Ovary (tissue), 9 donors: ENCODE data around the gene SPAG5. TPM values are rescaled to one million over a fixed set of nuclear protein-coding genes. Genes with fewer than 3 reads are reported as not detected.

ENCODE experiments used
- DNase-seq, 5 donors: peaks; one replicate each; pipeline ENCODE4 v3.0.0-alpha.2; 2019 to 2020
- H3K27ac ChIP-seq, 2 donors: fragments of 200-600 bp; one replicate each; pipeline versions ENCODE4 v1.5.1 to v1.8.0; 2019 to 2022
- H3K27me3 ChIP-seq: fragments of 200-600 bp; one replicate; pipeline ENCODE4 v1.8.0; 2022
- H3K36me3 ChIP-seq: fragments of 200-600 bp; sonication (generic); one replicate; pipeline ENCODE4 v1.5.1; 2019
- H3K4me1 ChIP-seq: one replicate; pipeline ENCODE4 v1.8.1; 2013; ENCODE audit warnings: mild to moderate bottlenecking, moderate library complexity; ENCODE audit not compliant: insufficient read depth
- H3K4me3 ChIP-seq: fragments of 200-600 bp; sonication (generic); one replicate; pipeline ENCODE4 v1.5.1; 2017
- H3K9me3 ChIP-seq, 2 donors: fragments of 200-600 bp in 1 of 2; sonication (generic) in 1 of 2; one replicate each; pipeline versions ENCODE4 v1.5.1 to v1.8.1; 2013 to 2019; ENCODE audit warnings: mild to moderate bottlenecking in 1 of 2, moderate library complexity in 1 of 2
- CTCF ChIP-seq, 3 donors: fragments of 450-650 bp in 2 of 3; fragments of 200-600 bp in 1 of 3; IDR thresholded peaks; one replicate each; pipeline versions ENCODE4 v1.5.1 to v1.8.0; 2016 to 2022; ENCODE audit warnings: antibody characterized with exemption in 3 of 3, mild to moderate bottlenecking in 1 of 3
- EP300 ChIP-seq: sonication (generic); formaldehyde crosslinking; IDR thresholded peaks from one replicate; pipeline ENCODE4 v1.6.1; 2017; ENCODE audit warnings: antibody characterized with exemption
- POLR2A ChIP-seq: fragments of 450-650 bp; IDR thresholded peaks from one replicate; pipeline ENCODE4 v1.6.1; 2017; ENCODE audit warnings: antibody characterized with exemption, mild to moderate bottlenecking, moderate library complexity
- WGBS, 3 donors: extraction: QIAGEN DNeasy Blood & Tissue Kit in 1 of 3; methylation state at CpG; one replicate each; pipeline versions ENCODE4 v1.1.5 to v1.1.7; 2013 to 2017; 5-methylcytosine and 5-hydroxymethylcytosine counted together
- intact Hi-C, 4 donors: fragments of 100-400 bp; cut with DNase I; formaldehyde crosslinking; loops; one replicate each; pipeline versions ENCODE4 v1.11.0 to v1.15.1; 2022 to 2023
- polyA plus RNA-seq, 2 donors: library from polyadenylated mRNA; stranded (reverse); fragments of 200-250 nt in 1 of 2; fragments of 350-450 nt in 1 of 2; fragmentation: Illumina TruSeq in 1 of 2; extraction: RNeasy Lipid Tissue Mini Kit (QIAGEN cat#74804) in 1 of 2; gene quantifications; one replicate each; pipeline ENCODE4 v1.2.3, GENCODE V29; 2013 to 2014
- total RNA-seq, 7 donors: library from RNA; depleted of rRNA in 2 of 7; stranded (reverse); fragments of >200 nt in 2 of 7; fragmentation: NEBNext Ultra II Directional in 3 of 7; extraction: Animal tissue kit (Norgen Biotek cat#: 25700) in 3 of 7; gene quantifications; one replicate each; pipeline versions ENCODE4 v1.1.0 to v1.2.4, GENCODE V29; 2016 to 2023
- donor health status: DM: no; HTN: no; CAD: no; lungs with moderate emphysema.
- donor health status: DM: no; HTN: no; CAD: no.
- donor health status: Bipolar disorder and iron deficiency.
- donor health status: DM: yes; HTN: yes; CAD: no.
- donor health status: DM: no; HTN: no; CAD: no.
- donor health status: DM: yes; HTN: yes; CAD: no.

Gene SPAG5
- total and polyA plus RNA-seq, 9 donors: 2.1 to 5.0 (median 3.3) TPM

GRCh38 chr17:28527859-28528258, 71.0 kb downstream of the SPAG5 start:
- H3K4me1 ChIP-seq: no peaks in the 10 kb centered on the region
- H3K9me3 ChIP-seq: no peaks in the 10 kb centered on the region
- 83 to 90% (median 86%) methylated on average over 2 of the region's 2 CpGs for WGBS, 3 donors
- H3K27ac ChIP-seq: no peak overlapping the region
- TF ChIP-seq EP300 (no peak), POLR2A (no peak), CTCF (IDR thresholded peaks at IDR 0.05) (no peak)
- no peaks in the 10 kb centered on the region for H3K27me3 ChIP-seq
- no peak overlapping the region for H3K4me3 ChIP-seq
- H3K36me3 ChIP-seq: no peaks in the 10 kb centered on the region
- intact Hi-C loops: no loop called here
- no peak for DNase-seq

Other genes starting within 250 kb of the SPAG5 start
- gene POLDIP2, start 241.5 kb downstream of the SPAG5 start, total RNA-seq: 10 to 100 TPM; 37.4 to 82.6 (median 59.6) TPM
- 100 to 1,000 TPM in 1 of 2 donors, 10 to 100 TPM in 1; 43.4 to 110 TPM for gene POLDIP2, start 241.5 kb downstream of the SPAG5 start, polyA plus RNA-seq
- gene SEBOX, start 233.8 kb downstream of the SPAG5 start, total RNA-seq: not detected
- not detected for gene SEBOX, start 233.8 kb downstream of the SPAG5 start, polyA plus RNA-seq
- 1 to 10 TPM in 5 of 7 donors, under 1 TPM in 1, not detected in 1; 0.25 to 5.9 (median 4.1) TPM for gene VTN, start 228.7 kb downstream of the SPAG5 start, total RNA-seq
- 10 to 100 TPM in 1 of 2 donors, 1 to 10 TPM in 1; 1.5 to 20.5 TPM for gene VTN, start 228.7 kb downstream of the SPAG5 start, polyA plus RNA-seq
- 10 to 100 TPM in 6 of 7 donors, 1 to 10 TPM in 1; 7.4 to 21.5 (median 16.5) TPM for gene SARM1, start 227.3 kb downstream of the SPAG5 start, total RNA-seq
- gene SARM1, start 227.3 kb downstream of the SPAG5 start, polyA plus RNA-seq: 10 to 100 TPM in 1 of 2 donors, 1 to 10 TPM in 1; 9.0 to 12.4 TPM
- 10 to 100 TPM in 5 of 7 donors, 1 to 10 TPM in 2; 5.0 to 13.6 (median 12.2) TPM for gene SLC46A1, start 192.8 kb downstream of the SPAG5 start, total RNA-seq
- 10 to 100 TPM in 1 of 2 donors, 1 to 10 TPM in 1; 4.0 to 32.2 TPM for gene SLC46A1, start 192.8 kb downstream of the SPAG5 start, polyA plus RNA-seq
- gene SLC13A2, start 125.4 kb downstream of the SPAG5 start, total RNA-seq: under 1 TPM in 1 of 7 donors, not detected in 6; 0.95 TPM
- not detected for gene SLC13A2, start 125.4 kb downstream of the SPAG5 start, polyA plus RNA-seq
- not detected for gene FOXN1, start 92.7 kb downstream of the SPAG5 start, total RNA-seq
- gene FOXN1, start 92.7 kb downstream of the SPAG5 start, polyA plus RNA-seq: not detected
- gene UNC119, start 46.4 kb downstream of the SPAG5 start, total RNA-seq: 10 to 100 TPM; 14.4 to 27.3 (median 19.5) TPM
- gene UNC119, start 46.4 kb downstream of the SPAG5 start, polyA plus RNA-seq: 10 to 100 TPM; 18.6 to 19.3 TPM
- gene PIGS, start 27.5 kb downstream of the SPAG5 start, total RNA-seq: 10 to 100 TPM; 16.1 to 42.2 (median 33.5) TPM
- gene PIGS, start 27.5 kb downstream of the SPAG5 start, polyA plus RNA-seq: 10 to 100 TPM; 26.6 to 64.8 TPM
- gene ALDOC, start 22.1 kb downstream of the SPAG5 start, total RNA-seq: 10 to 100 TPM; 17.1 to 71.5 (median 28.4) TPM
- 10 to 100 TPM; 25.4 to 39.1 TPM for gene ALDOC, start 22.1 kb downstream of the SPAG5 start, polyA plus RNA-seq
- 10 to 100 TPM in 3 of 7 donors, 1 to 10 TPM in 4; 3.6 to 16.2 (median 7.9) TPM for gene RSKR, start 15.2 kb upstream of the SPAG5 start, total RNA-seq
- 1 to 10 TPM; 4.1 to 8.7 TPM for gene RSKR, start 15.2 kb upstream of the SPAG5 start, polyA plus RNA-seq
- gene BLTP2, start 46.1 kb upstream of the SPAG5 start, total RNA-seq: 100 to 1,000 TPM in 3 of 7 donors, 10 to 100 TPM in 4; 57.2 to 148 (median 93.2) TPM
- 100 to 1,000 TPM in 1 of 2 donors, 10 to 100 TPM in 1; 24.9 to 100 TPM for gene BLTP2, start 46.1 kb upstream of the SPAG5 start, polyA plus RNA-seq
- gene SDF2, start 62.9 kb upstream of the SPAG5 start, total RNA-seq: 10 to 100 TPM; 33.9 to 53.1 (median 46.7) TPM
- gene SDF2, start 62.9 kb upstream of the SPAG5 start, polyA plus RNA-seq: 100 to 1,000 TPM in 1 of 2 donors, 10 to 100 TPM in 1; 62.7 to 118 TPM
- 10 to 100 TPM; 42.3 to 83.8 (median 67.2) TPM for gene SUPT6H, start 63.2 kb upstream of the SPAG5 start, total RNA-seq
- gene SUPT6H, start 63.2 kb upstream of the SPAG5 start, polyA plus RNA-seq: 10 to 100 TPM; 34.8 to 80.1 TPM
- 1 to 10 TPM; 4.0 to 6.7 (median 5.0) TPM for gene PROCA1, start 112.9 kb upstream of the SPAG5 start, total RNA-seq
- 1 to 10 TPM; 2.7 to 6.5 TPM for gene PROCA1, start 112.9 kb upstream of the SPAG5 start, polyA plus RNA-seq
- gene RAB34, start 118.8 kb upstream of the SPAG5 start, total RNA-seq: 100 to 1,000 TPM; 149 to 222 (median 169) TPM
- gene RAB34, start 118.8 kb upstream of the SPAG5 start, polyA plus RNA-seq: 100 to 1,000 TPM; 196 to 208 TPM
- 1,000 to 10,000 TPM; 1,369 to 3,979 (median 2,659) TPM for gene RPL23A, start 121.0 kb upstream of the SPAG5 start, total RNA-seq
- 1,000 to 10,000 TPM; 2,997 to 3,153 TPM for gene RPL23A, start 121.0 kb upstream of the SPAG5 start, polyA plus RNA-seq
- 1 to 10 TPM in 6 of 7 donors, not detected in 1; 1.3 to 7.0 (median 1.6) TPM for gene TLCD1, start 127.2 kb upstream of the SPAG5 start, total RNA-seq
- gene TLCD1, start 127.2 kb upstream of the SPAG5 start, polyA plus RNA-seq: 1 to 10 TPM in 1 of 2 donors, under 1 TPM in 1; 0.75 to 5.1 TPM
- 1 to 10 TPM; 2.3 to 8.3 (median 3.4) TPM for gene NEK8, start 129.8 kb upstream of the SPAG5 start, total RNA-seq
- 1 to 10 TPM; 1.9 to 2.2 TPM for gene NEK8, start 129.8 kb upstream of the SPAG5 start, polyA plus RNA-seq
- 10 to 100 TPM; 12.9 to 61.3 (median 18.8) TPM for gene TRAF4, start 145.0 kb upstream of the SPAG5 start, total RNA-seq
- gene TRAF4, start 145.0 kb upstream of the SPAG5 start, polyA plus RNA-seq: 1 to 10 TPM; 3.5 to 7.0 TPM
- 10 to 100 TPM in 5 of 7 donors, 1 to 10 TPM in 2; 8.0 to 19.8 (median 17.9) TPM for gene FAM222B, start 243.8 kb upstream of the SPAG5 start, total RNA-seq
- gene FAM222B, start 243.8 kb upstream of the SPAG5 start, polyA plus RNA-seq: 10 to 100 TPM in 1 of 2 donors, 1 to 10 TPM in 1; 9.5 to 15.3 TPM